IPS DF 4.7 (cell line): ENCODE data around the gene MRPL37.

Source experiments
- DNase-seq: peaks from one replicate; pipeline ENCODE4 v3.0.0-alpha.2; 2013; ENCODE audit warnings: low spot score; ENCODE audit errors: extremely low read depth

Gene MRPL37

GRCh38 chr1:54240741-54241335 lies 40.9 kb downstream of the MRPL37 start:
- no peak for DNase-seq

DNA sequence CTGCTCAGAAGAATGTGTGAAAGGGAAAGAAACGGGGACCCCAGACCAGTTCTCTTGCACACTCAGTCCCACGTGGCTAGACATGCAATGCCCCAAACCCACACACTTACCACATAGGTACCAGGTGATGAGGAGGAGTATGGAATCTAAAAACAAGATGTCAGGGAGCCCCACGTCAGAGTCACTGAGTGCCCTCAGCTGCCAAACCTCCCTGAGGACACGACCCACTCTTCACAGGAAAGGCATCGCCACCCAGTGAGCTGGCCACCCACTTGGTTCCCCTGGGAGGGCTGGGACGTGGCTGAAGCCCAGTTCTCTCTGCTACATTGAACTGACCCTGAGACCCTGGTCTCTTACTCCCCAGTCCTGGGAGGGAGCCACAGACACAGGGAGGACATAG lies 41.4 kb downstream of the MRPL37 start:
- no peak for DNase-seq

DNA sequence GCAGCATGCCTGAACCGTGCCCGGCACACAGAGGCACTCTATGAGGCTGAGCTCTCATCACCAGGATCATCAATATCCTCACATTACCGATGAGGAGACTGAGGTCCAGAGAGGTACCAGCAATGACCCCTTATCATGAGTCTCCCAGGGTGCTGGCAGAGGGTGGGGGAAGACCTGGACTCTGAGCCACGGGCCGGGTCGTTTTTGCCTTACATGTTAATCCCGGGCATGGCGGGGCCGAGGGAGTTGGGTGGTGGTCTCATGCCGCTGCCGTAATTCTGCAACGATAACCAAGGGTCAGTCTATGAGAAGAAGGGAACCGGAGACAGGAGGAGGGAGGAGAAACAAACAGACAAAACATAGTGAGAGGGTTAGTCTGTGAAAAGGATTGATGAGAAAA lies 43.1 kb downstream of the MRPL37 start:
- DNase-seq, result no peak

DNA sequence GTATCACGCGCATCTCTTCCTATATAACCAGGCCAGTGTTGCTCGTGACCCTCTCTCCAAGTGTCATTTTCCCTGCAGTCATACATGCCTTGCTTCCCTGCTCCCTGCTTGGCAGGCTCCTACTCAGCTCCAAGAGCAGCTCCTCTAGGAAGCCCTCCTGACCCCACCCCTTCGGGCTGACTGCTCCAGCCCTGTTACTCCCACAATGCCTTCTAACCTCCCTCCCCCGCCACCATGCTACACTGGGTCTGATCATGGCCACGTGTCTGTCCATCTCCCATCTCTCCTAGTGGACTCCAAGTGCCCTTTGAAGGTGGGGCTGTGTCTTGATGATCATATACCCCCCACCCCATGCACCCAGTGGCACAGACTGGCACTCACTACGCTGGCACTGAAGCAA lies 44.7 kb downstream of the MRPL37 start:
- no peak for DNase-seq

GRCh38 chr1:54245501-54245900 lies 45.5 kb downstream of the MRPL37 start:
- no peak for DNase-seq

- no peak for DNase-seq
Measured at GRCh38 chr1:54246116-54246721, 46.3 kb downstream of the MRPL37 start.

DNA sequence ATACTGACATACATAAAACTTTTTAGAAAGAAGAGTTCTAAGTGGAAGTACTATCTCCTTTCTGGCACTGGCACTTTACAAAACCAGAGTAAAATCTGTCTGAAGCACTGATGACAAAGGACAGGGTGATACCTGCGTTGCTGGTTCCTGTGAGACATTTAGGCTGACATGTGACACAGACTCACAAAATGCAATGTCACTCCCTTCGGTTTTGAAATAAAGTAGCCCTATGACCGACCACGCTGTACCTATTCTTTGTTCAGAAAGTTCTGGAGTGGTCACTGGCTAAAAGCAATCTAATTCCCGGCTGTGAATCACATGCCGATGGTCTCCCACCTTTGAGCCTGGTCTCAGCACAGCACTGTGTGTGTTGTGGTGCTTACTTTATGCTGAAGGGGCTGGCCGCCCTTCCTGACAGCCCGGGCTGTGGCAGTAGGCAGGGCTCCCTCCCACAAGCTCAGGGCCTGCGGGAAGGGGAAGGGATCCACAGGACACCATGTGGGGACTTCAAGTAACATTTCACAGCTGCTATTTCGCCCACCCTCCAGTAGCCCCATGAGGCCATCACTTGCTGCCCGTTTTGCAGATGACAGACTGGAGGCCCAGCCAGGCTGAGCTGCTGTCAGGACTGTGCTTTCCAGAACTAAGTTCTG lies 48.0 kb downstream of the MRPL37 start:
- no peak for DNase-seq

DNA sequence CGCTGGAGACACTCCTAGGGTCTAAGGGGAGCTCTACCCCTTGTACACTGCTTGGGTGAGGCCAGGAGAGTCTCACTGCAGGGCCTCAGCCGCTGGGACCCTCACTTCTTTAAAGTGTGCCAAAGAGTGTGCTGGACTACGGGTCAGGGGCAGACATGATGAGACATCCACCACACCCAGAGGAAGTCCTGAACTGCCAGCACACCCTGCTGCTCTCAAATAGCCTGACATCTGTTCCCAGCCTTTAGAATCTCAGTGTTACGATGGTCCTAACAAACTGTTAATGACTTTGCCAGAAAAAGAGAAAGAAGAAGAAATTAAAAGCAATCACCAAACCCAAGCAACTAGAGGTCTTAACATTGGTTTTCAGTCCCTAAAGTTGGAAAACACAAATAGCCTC lies 49.0 kb downstream of the MRPL37 start:
- DNase-seq, result no peak

DNA sequence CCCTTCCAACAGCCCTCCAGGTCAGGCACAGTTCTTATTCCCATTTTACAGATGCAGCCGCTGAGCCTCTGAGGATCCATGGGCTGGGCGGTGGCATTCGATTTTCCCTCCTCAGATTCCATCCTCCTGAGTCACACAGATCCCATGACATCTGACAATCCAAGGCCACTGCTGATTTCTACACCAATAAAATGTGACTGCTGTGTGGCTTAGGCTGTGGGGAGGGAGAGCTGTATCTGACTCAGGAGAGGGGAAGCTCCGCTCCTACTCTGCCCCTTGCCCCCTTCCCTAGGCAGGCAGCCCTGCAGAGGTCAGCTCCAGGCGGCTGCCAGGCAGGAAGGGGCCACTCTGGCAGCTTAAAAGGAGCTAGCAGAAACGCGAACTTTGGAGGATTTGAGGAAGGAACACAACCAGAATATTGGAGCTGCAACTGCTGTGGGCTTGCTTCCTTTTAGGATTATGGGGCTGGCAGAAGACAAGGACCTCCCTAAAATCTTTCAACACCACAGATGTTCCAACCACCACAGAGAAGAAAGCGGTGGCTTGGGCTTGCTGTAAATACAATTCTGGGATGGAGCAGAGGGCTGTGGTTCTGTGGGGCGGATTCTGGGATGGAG lies 50.0 kb downstream of the MRPL37 start:
- DNase-seq, result no peak

DNA sequence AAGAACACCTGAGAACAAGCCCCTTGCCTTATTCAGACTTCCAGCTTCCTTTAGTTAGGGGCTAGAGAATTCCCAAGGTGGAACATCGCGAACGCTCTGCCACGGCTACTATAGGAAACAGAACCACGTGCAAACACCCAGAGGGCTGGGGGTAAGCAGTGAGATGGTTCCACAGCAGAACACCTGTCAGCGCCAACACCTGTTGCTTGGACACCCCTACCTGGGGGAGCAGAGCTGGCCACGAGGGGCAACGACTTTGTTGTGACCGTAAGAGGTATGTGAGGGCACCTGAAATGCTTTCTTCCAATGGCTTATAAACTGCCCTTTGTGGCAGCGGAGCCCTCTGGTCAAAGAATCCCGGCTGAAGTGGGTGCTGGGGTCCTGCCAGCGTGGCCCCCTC lies 50.7 kb downstream of the MRPL37 start:
- DNase-seq, result no peak

DNA sequence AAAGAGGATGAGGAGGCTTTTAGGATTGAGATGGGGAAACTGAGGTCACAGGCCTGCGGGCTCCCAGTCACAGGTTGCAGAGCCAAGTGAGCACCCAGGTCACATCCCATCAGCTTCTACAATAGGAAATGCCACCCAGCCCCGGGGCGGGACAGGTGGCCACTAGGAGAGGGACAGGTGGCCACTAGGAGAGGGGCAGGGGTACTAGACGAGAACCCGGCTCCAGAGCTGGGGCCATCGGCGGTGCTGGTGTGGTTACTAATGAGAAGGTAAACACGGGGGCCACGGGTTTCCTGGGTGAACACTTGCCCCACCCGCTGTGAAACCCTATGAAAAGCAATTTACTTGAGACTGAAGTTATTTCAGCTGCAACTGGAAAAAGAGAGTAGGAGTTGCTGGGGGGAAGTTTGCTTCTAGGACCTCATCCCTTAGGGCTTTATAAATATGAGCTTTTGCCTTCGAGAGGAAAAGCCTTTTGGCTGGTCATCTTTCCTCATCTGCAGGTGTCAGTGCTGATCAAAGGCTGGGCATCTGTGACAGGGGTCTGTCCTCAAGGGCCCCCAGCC lies 52.5 kb downstream of the MRPL37 start:
- no peak for DNase-seq

DNA sequence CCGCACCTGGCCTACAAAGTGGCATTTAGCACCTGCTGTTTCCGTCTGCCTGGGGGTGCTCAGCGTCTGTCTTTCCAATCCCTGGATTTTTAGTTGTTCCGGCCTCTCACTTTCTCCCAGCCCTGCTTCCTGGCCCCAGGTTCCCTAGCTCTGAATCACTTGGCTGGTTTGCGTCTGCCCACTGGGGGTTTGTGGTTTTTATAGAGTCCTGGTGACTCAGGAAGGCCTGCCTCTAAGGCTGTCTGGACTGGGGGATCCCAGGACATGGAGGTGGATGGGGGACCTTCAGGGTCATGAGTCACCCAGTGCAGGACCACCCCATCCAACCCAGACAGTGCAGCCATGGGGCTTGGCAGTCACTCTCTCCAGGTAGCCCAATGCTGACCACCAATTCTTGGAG lies 53.5 kb downstream of the MRPL37 start:
- DNase-seq, result no peak

DNA sequence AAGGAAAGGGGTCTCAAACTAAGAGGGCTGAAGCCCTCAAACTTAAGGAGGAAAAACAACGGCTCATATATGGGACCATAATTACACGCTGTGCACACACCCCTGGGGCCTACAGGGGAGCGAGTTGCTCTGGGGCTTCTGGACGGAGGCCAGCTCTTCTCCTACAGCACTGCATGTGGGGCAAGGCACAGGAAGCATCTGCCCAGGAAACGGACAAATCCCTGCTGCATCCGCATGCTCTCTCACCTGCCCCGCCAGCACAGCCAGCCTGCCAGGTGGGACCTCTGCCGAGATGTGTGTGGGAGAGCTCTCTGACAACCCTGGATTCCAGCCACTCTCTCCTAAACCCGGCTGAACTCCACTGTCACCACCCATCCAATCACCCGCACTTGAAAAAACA lies 54.1 kb downstream of the MRPL37 start:
- DNase-seq, result no peak

DNA sequence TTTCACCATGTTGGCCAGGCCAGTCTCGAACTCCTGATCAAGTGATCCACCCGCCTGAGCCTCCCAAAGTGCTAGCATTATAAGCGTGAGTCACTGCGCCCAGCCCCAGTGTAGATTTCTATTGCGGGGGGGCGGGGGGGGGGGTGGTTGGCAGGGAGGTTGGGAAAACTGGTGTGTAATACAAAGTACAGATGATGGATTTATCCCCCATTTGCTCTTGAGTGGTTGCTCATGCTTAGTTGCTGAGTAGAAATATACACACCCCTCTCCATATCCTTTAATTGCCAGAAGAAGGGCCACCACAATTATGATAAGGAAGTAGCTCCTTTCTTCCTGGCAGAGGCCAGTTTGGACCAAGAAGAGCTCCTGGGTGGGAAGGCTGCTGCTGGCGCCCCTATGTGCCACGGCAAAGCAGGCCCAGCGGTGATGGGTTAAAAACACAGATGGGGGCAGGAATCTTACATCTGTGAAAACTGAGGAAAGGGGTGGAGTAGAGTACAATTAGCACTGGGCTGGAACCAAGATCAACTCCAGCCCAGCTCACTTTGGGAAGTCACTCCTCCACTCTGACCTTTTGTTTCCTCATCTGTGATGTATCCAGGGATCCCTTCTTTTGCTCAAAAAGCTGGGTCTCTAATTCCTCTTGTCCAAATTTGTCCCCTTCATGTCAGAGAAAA lies 55.2 kb downstream of the MRPL37 start:
- DNase-seq, result no peak

GRCh38 chr1:54256522-54257345 lies 56.8 kb downstream of the MRPL37 start:
- no peak for DNase-seq

GRCh38 chr1:54257346-54257620 lies 57.3 kb downstream of the MRPL37 start:
- no peak for DNase-seq

DNA sequence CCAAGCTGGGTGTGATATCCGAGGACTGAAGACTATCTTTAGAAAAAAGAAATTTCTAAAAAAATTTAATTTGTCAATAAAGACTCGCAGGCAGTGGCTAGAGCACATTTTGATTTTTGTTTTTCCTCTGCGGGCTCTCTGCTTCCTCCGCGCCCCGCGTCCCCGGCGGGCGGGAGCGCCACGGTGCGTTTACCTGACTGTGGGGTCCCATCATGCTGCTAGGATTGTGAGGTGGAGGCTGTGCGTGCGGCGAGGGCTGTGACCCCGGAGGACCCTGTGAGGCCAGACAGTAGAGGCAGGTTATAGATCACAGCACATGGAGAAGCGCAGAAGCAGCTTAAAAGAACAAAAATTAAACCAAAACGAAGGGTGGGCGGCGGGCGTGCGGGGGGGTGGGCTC lies 57.9 kb downstream of the MRPL37 start:
- no peak for DNase-seq

- no peak for DNase-seq
Measured at GRCh38 chr1:54259546-54260140, 59.7 kb downstream of the MRPL37 start.

DNA sequence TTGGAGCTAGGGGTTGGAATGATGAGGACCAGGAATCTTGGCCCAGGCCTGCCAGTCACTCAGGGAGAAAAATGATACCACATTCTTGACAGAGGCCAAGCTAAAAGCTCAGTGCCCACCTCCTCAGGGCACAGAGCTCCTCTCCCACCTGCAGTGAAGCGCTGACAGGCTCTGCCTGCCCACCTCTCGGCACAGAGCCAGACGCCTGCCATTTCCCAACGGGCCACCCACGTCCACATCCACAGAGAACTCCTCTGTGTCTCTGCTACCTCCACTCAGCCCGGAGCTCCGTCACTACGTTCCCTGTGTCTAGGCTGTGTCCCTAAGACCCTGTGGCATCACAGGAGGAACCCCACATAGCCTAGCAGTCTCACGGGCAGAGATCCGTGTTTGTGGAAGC lies 60.8 kb downstream of the MRPL37 start:
- DNase-seq, result no peak

GRCh38 chr1:54262244-54262643 lies 62.3 kb downstream of the MRPL37 start:
- DNase-seq, result no peak
